NCI-H2227 (cell line): ENCODE results near the gene NPAS3.
A peak's percentile ranks its signal among the peaks of the same experiment; 100 is the strongest.

Experiments
- DNase-seq: peaks from one replicate; lab custom pipeline; 2025; ENCODE audit not compliant: unreplicated experiment; lab: John Stamatoyannopoulos, UW

NPAS3 gene

GRCh38 chr14:33534632-33535031, 596.0 kb downstream of the NPAS3 start:
- no peak for DNase-seq

GRCh38 chr14:33539918-33540357, 601.3 kb downstream of the NPAS3 start:
- DNase-seq, result no peak

- DNase-seq, result no peak
Measured at GRCh38 chr14:33541171-33541570, 602.5 kb downstream of the NPAS3 start.

- DNase-seq, result no peak
Measured at GRCh38 chr14:33542338-33543287, 603.9 kb downstream of the NPAS3 start.

- DNase-seq, result no peak
Measured at GRCh38 chr14:33545696-33546095, 607.0 kb downstream of the NPAS3 start.

- no peak for DNase-seq
Measured at GRCh38 chr14:33548606-33549005, 609.9 kb downstream of the NPAS3 start.

- DNase-seq, result no peak
Measured at GRCh38 chr14:33551963-33552362, 613.3 kb downstream of the NPAS3 start.

- DNase-seq, result no peak
Measured at GRCh38 chr14:33553706-33554278, 615.1 kb downstream of the NPAS3 start.

- DNase-seq, result no peak
Measured at GRCh38 chr14:33554988-33555387, 616.3 kb downstream of the NPAS3 start.

GRCh38 chr14:33555710-33556350, 617.2 kb downstream of the NPAS3 start:
- DNase-seq, result no peak

GRCh38 chr14:33556382-33557121, 617.9 kb downstream of the NPAS3 start:
- no peak for DNase-seq

- no peak for DNase-seq
Measured at GRCh38 chr14:33560718-33561431, 622.2 kb downstream of the NPAS3 start.

GRCh38 chr14:33561488-33562175, 623.0 kb downstream of the NPAS3 start:
- no peak for DNase-seq

- no peak for DNase-seq
Measured at GRCh38 chr14:33563191-33563900, 624.7 kb downstream of the NPAS3 start.

GRCh38 chr14:33563901-33564197, 625.2 kb downstream of the NPAS3 start:
- no peak for DNase-seq

- peak; percentile 42 for DNase-seq
Measured at GRCh38 chr14:33564774-33565630, 626.3 kb downstream of the NPAS3 start.

GRCh38 chr14:33566082-33566481, 627.4 kb downstream of the NPAS3 start:
- peak; percentile 9 for DNase-seq

- peak; percentile 23 for DNase-seq
Measured at GRCh38 chr14:33567023-33567728, 628.5 kb downstream of the NPAS3 start.
